Measurements from ENCODE around the gene DPP6. TPM values are rescaled to one million over a fixed set of nuclear protein-coding genes. Genes with fewer than 3 reads are reported as not detected.

The DPP6 gene
- total RNA-seq, 3 donors from 2014 or later (not counting 1 experiment from before 2014, with no cell fraction given), result not detected

- H3K27ac Mint-ChIP-seq, result no peak overlapping the region
- no peak for ATAC-seq
- intact Hi-C loops (cut with micrococcal nuclease), result no loop called here
- Histone ChIP-seq H3K27ac (ENCODE audit: low read length) (no peak overlapping the region), H3K36me3 (ENCODE audit: control insufficient read depth, insufficient read depth, low read length) (no peaks in the 10 kb centered on the region), H3K9me3 (ENCODE audit: control insufficient read depth, insufficient read depth, low read length) (no peaks in the 10 kb centered on the region), H3K4me3 (ENCODE audit: low read length) (no peak overlapping the region), H3K4me1 (ENCODE audit: control insufficient read depth, insufficient read depth, low read length) (no peaks in the 10 kb centered on the region), H3K27me3 (ENCODE audit: control insufficient read depth, insufficient read depth, low read length) (no peaks in the 10 kb centered on the region)
- H3K9me3 Mint-ChIP-seq, result peaks cover 4 to 7% of the 10 kb centered on the region in 2 donors
- no peak for DNase-seq
- no peaks in the 10 kb centered on the region for H3K36me3 Mint-ChIP-seq
- H3K27me3 Mint-ChIP-seq (ENCODE audit: low read depth in 2 of 2), result no peaks in the 10 kb centered on the region
- no peak for TF ChIP-seq CTCF (IDR thresholded peaks at IDR 0.05)
- no peak overlapping the region for H3K4me3 Mint-ChIP-seq
- WGBS (ENCODE audit: insufficient coverage), result 88% methylated on average over 5 of the region's 5 CpGs
- H3K4me1 Mint-ChIP-seq, result no peaks in the 10 kb centered on the region
These were observed 423.7 kb downstream of the DPP6 start for GRCh38 chr7:154475864-154476263.

GRCh38 chr7:154480817-154481216, 428.6 kb downstream of the DPP6 start:
- no peaks in the 10 kb centered on the region for H3K36me3 ChIP-seq (ENCODE audit: control insufficient read depth, insufficient read depth, low read length)
- intact Hi-C loops (cut with micrococcal nuclease), result no loop called here
- H3K4me3 ChIP-seq (ENCODE audit: low read length), result no peak overlapping the region
- TF ChIP-seq CTCF (IDR thresholded peaks at IDR 0.05), result no peak
- DNase-seq (no peak), ATAC-seq (no peak)
- H3K4me1 ChIP-seq (ENCODE audit: control insufficient read depth, insufficient read depth, low read length), result no peaks in the 10 kb centered on the region
- WGBS (ENCODE audit: insufficient coverage), result 78% methylated on average over 6 of the region's 6 CpGs
- no peak overlapping the region for H3K27ac Mint-ChIP-seq
- H3K27me3 ChIP-seq (ENCODE audit: control insufficient read depth, insufficient read depth, low read length), result no peaks in the 10 kb centered on the region
- H3K27ac ChIP-seq (ENCODE audit: low read length), result no peak overlapping the region
- no peaks in the 10 kb centered on the region for H3K4me1 Mint-ChIP-seq
- H3K27me3 Mint-ChIP-seq (ENCODE audit: low read depth in 2 of 2), result no peaks in the 10 kb centered on the region
- H3K9me3 ChIP-seq (ENCODE audit: control insufficient read depth, insufficient read depth, low read length), result no peaks in the 10 kb centered on the region
- peaks cover 5 to 7% of the 10 kb centered on the region in 2 donors for H3K9me3 Mint-ChIP-seq
- no peaks in the 10 kb centered on the region for H3K36me3 Mint-ChIP-seq
- H3K4me3 Mint-ChIP-seq, result no peak overlapping the region

GRCh38 chr7:154482863-154483262, 430.7 kb downstream of the DPP6 start:
- no peak overlapping the region for H3K27ac ChIP-seq (ENCODE audit: low read length)
- no peak overlapping the region for H3K27ac Mint-ChIP-seq
- H3K27me3 Mint-ChIP-seq (ENCODE audit: low read depth in 2 of 2), result no peaks in the 10 kb centered on the region
- H3K4me3 Mint-ChIP-seq, result no peak overlapping the region
- H3K36me3 ChIP-seq (ENCODE audit: control insufficient read depth, insufficient read depth, low read length), result no peaks in the 10 kb centered on the region
- H3K36me3 Mint-ChIP-seq, result no peaks in the 10 kb centered on the region
- intact Hi-C loops (cut with micrococcal nuclease), result no loop called here
- H3K4me1 Mint-ChIP-seq, result no peaks in the 10 kb centered on the region
- H3K4me1 ChIP-seq (ENCODE audit: control insufficient read depth, insufficient read depth, low read length), result no peaks in the 10 kb centered on the region
- H3K9me3 ChIP-seq (ENCODE audit: control insufficient read depth, insufficient read depth, low read length), result no peaks in the 10 kb centered on the region
- ATAC-seq (no peak), DNase-seq (no peak)
- peaks cover 11% of the 10 kb centered on the region in 2 donors for H3K9me3 Mint-ChIP-seq
- H3K4me3 ChIP-seq (ENCODE audit: low read length), result no peak overlapping the region
- WGBS (ENCODE audit: insufficient coverage), result 88% methylated on average over 11 of the region's 11 CpGs
- TF ChIP-seq CTCF (IDR thresholded peaks at IDR 0.05), result no peak
- no peaks in the 10 kb centered on the region for H3K27me3 ChIP-seq (ENCODE audit: control insufficient read depth, insufficient read depth, low read length)

- Mint-ChIP-seq H3K27me3 (ENCODE audit: low read depth in 2 of 2) (no peaks in the 10 kb centered on the region), H3K9me3 (peaks cover 8 to 11% of the 10 kb centered on the region in 2 donors), H3K4me3 (no peak overlapping the region), H3K36me3 (no peaks in the 10 kb centered on the region), H3K4me1 (no peaks in the 10 kb centered on the region), H3K27ac (no peak overlapping the region)
- DNase-seq (no peak), ATAC-seq (no peak)
- TF ChIP-seq CTCF (IDR thresholded peaks at IDR 0.05), result no peak
- Histone ChIP-seq H3K27me3 (ENCODE audit: control insufficient read depth, insufficient read depth, low read length) (no peaks in the 10 kb centered on the region), H3K9me3 (ENCODE audit: control insufficient read depth, insufficient read depth, low read length) (no peaks in the 10 kb centered on the region), H3K27ac (ENCODE audit: low read length) (no peak overlapping the region), H3K36me3 (ENCODE audit: control insufficient read depth, insufficient read depth, low read length) (no peaks in the 10 kb centered on the region), H3K4me3 (ENCODE audit: low read length) (no peak overlapping the region), H3K4me1 (ENCODE audit: control insufficient read depth, insufficient read depth, low read length) (no peaks in the 10 kb centered on the region)
- whole genome bisulfite sequencing (ENCODE audit: insufficient coverage), result 63% methylated on average over 7 of the region's 7 CpGs
- intact Hi-C loops (cut with micrococcal nuclease), result no loop called here
These were observed 432.2 kb downstream of the DPP6 start for GRCh38 chr7:154484406-154484805.

Data from natural killer cell (primary cell).